Left colon (tissue), 2 donors: ENCODE data around the gene TCF4. TPM values are rescaled to one million over a fixed set of nuclear protein-coding genes. Genes with fewer than 3 reads are reported as not detected.

ENCODE experiments used
- ATAC-seq: fragments of 200-7000 bp; cut with Tn5 transposase; one replicate; pipeline ENCODE4 v1.9.1; 2020; ENCODE audit warnings: mild to moderate bottlenecking, moderate library complexity
- DNase-seq, 2 donors: peaks; one replicate each; pipeline ENCODE4 v3.0.0-alpha.2; 2020
- intact Hi-C, 2 donors: fragments of 100-400 bp; cut with DNase I in 1 of 2; cut with micrococcal nuclease in 1 of 2; formaldehyde crosslinking; loops; one replicate each; pipeline versions ENCODE4 v1.11.2 to v1.14.0; 2022; cut with DNase I, micrococcal nuclease
- total RNA-seq, 2 donors: library from RNA; stranded (reverse); fragmentation: NEBNext Ultra II Directional; extraction: Animal tissue kit (Norgen Biotek cat#: 25700); gene quantifications; one replicate each; pipeline ENCODE4 v1.2.1, GENCODE V29; 2021
- donor health status: DM: no; HTN: no; CAD: no.
- donor health status: DM: yes; HTN: yes; CAD: no.

TCF4 gene
- total RNA-seq, 2 donors from 2014 or later = 12.3 to 30.4 TPM

DNA sequence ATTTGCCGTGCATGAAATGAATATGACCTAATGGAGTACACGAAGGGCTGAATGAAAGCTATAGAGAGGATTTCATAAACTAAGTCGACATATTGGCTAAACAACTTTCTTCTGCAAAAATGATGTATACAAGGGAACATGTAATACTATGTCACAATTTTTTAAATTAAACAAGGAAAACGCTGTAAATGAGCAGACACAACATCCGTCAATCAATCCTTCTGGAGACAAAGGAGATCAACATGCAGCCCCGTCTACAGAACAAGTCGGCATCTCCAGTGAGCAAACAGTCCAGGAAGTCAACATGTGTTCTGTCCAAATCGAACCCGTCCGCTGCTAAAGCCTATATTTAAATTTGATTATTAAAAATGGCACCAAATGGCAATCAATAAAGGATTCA, 180.8 kb downstream of the TCF4 start:
- ATAC-seq (no peak), DNase-seq (no peak)
- intact Hi-C loops = loop anchor here in 1 of 2 donors (10.0 kb wide), 1 partner anchor 162 kb away; no protein-coding TSS in a partner anchor

DNA sequence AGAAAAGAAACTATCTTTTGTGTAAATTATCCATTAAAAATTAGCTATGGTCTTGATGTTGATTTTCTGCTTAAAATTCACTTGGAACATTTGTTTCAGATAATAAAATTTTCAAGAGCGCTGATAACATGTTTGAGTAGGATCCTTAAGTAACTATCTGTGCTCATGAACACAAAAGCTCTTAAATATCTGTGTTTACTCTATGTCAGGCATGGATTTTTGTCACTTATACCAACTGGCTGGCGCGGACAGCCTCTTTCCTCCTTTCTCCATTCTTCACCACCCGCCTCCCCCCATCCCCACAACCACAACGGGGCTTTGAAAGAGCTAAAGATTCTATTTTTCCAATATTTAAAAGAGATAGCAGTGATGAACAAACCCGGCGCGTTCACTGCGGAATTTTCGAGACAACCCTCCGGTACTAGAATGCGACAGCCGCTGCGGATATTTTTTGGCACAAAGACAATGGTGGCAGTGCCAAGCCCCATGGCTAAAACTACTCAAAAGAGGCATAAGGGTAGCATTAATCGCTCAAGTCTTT, 181.5 kb downstream of the TCF4 start:
- no peak for ATAC-seq
- DNase-seq = no peak
- intact Hi-C loops = loop anchor here in 1 of 2 donors (10.0 kb wide), 1 partner anchor 162 kb away; no protein-coding TSS in a partner anchor

DNA sequence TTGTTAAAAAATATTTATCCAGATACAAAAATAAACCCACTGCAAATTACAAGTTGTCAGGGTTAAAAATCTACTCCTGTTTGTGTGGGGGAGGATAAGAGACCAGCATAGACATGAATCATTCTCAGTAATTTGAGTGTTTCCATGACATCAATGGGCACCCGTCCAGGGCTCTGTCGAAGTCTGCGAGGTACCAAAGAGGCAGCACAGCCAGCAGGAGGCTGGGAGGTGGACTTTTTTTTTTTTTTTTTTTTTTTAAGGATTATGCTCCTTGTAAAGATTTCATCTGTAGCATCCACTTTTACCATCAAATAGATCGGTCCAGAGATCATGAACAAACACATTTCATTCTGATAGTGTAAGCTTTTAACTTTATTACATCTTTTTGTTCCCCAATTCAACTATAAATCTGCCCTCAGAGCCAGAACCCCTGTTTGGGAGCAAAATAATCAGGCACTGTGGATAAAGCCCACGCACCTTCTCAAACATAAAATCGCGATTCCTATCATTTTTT, 182.0 kb downstream of the TCF4 start:
- ATAC-seq = no peak
- intact Hi-C loops = loop anchor here in 1 of 2 donors (10.0 kb wide), 1 partner anchor 161 kb away; no protein-coding TSS in a partner anchor

GRCh38 chr18:55405475-55405874, 182.5 kb downstream of the TCF4 start:
- DNase-seq (no peak), ATAC-seq (no peak)
- intact Hi-C loops = loop anchor here in 1 of 2 donors (10.0 kb wide), 1 partner anchor 161 kb away; no protein-coding TSS in a partner anchor

More for the DNA sequence above, 182.0 kb downstream of the TCF4 start:
- peak; percentile 37 to 43 for DNase-seq

DNA sequence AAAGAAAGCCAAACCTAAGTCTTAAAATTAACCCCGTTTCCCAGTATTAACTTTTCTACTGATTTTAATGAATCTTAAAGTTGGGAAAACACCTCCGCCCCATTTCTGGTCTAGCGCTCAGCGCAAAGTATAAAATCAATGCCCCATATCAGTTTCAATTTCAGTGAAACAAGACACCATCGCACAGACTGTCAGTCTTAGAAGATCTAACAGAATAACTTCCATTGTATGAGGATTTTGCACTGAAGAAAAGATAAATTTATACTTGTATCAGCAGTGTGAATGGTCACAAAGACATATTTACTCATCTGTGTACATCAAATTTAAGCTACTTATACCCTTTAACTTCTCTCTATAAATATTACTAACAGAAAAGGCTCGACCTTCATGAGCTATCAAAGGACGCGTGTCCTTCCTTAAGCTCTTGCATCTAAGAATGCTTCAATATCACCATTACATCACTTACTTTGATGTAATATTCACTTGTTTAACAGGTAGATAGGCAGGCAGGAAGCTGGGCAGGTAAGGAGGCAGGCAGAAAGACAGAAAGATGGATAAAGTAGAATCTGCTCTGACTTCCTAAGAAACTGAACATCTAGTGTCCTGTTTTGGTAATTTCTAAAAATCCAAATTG, 183.0 kb downstream of the TCF4 start:
- ATAC-seq (no peak), DNase-seq (no peak)
- intact Hi-C loops = loop anchor here in 1 of 2 donors (5.0 to 10.0 kb wide), 2 partner anchors 83 to 160 kb away; no protein-coding TSS in a partner anchor

GRCh38 chr18:55404136-55404830, 183.7 kb downstream of the TCF4 start:
- intact Hi-C loops = loop anchor here in 1 of 2 donors (5.0 to 10.0 kb wide), 2 partner anchors 82 to 159 kb away; no protein-coding TSS in a partner anchor
- DNase-seq = no peak
- no peak for ATAC-seq

DNA sequence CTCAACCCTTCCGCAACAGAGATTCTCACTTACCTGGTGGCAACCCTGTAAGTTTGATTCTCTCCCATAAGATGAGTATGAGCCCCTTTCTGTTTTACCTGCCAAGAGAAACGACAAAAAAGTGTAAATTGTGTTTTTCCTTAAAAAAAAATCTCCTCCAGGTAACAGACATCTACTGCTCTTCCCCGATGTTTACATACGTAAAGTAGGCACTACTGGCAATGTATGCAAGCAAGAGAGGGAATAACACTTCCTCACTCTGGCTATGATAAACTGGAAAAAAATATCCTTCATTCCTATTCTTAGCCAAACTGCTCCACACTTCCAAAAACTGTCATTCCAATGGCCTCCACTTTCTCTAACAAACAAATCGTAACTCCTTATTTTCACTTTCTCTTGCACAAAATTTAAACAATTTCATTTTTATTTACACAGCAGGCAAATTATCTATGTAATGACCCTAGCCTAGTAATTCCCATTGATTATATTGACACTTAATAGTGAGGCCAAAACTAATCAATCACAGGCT, 184.5 kb downstream of the TCF4 start:
- DNase-seq (no peak), ATAC-seq (no peak)
- intact Hi-C loops = loop anchor here in 1 of 2 donors (5.0 to 10.0 kb wide), 2 partner anchors 81 to 159 kb away; no protein-coding TSS in a partner anchor

DNA sequence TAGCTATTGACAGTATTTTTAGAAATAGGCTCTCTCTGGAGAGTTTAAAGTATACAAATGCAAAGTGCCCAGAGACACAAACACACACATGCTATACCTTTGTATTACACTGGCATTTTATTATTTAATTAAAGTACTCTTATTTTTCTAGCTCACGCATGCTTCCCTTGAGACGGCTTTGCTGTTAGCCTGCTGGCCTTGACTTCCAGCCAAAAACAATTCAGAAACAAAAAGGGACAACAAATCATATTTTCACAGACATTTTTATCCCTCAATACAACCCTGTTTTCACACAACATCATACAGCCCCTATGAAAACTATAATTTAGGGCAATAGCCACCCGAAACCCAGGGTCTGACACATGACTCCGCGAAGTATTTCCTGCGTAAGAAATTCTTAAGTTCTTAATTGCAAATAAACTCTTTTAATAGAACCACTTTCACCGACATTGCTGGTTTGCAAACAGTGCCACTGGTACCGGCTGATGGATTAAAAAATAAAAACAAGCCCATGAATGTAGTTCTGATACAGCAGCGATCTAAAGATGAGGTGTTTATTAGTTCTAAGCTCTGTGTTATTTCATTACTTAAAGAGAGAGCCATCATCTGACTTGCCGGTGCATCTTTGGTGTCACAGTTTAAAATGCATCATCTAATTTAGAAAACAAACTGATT, 185.1 kb downstream of the TCF4 start:
- DNase-seq (no peak), ATAC-seq (no peak)
- intact Hi-C loops = loop anchor here in 1 of 2 donors (5.0 to 10.0 kb wide), 2 partner anchors 81 to 158 kb away; no protein-coding TSS in a partner anchor

GRCh38 chr18:55401638-55402191, 186.3 kb downstream of the TCF4 start:
- ATAC-seq (no peak), DNase-seq (no peak)
- intact Hi-C loops = loop anchor here in 1 of 2 donors (5.0 to 10.0 kb wide), 2 partner anchors 79 to 157 kb away; no protein-coding TSS in a partner anchor

GRCh38 chr18:55400590-55401541, 187.1 kb downstream of the TCF4 start:
- DNase-seq = no peak
- no peak for ATAC-seq
- intact Hi-C loops = loop anchor here in 1 of 2 donors (5.0 to 10.0 kb wide), 2 partner anchors 79 to 156 kb away; no protein-coding TSS in a partner anchor

DNA sequence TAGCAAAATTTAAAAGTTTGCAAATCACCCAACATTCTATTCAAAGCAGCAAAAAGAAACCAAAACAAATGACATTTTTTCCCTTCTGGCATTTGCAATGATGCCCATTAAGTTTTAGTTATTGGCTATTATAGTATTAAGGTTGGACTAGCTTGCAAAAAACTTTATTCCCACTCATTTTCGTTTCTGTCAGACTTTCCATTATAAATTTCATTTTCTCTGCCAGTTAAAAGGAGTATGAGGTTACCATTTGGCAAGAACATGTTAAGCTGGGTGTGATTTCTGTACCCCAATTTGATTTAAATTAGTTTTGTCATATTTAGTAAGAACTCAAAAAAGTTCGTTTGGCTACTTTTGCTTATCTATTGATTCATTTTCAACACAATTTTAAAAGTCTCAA, 187.9 kb downstream of the TCF4 start:
- ATAC-seq (no peak), DNase-seq (no peak)
- intact Hi-C loops = loop anchor here in 1 of 2 donors (5.0 to 10.0 kb wide), 2 partner anchors 78 to 155 kb away; no protein-coding TSS in a partner anchor

- ATAC-seq (no peak), DNase-seq (no peak)
- intact Hi-C loops = no loop called here
These were observed 189.1 kb downstream of the TCF4 start for GRCh38 chr18:55398858-55399257.

- ATAC-seq (no peak), DNase-seq (no peak)
- intact Hi-C loops = no loop called here
These were observed 191.0 kb downstream of the TCF4 start for GRCh38 chr18:55396979-55397378.

DNA sequence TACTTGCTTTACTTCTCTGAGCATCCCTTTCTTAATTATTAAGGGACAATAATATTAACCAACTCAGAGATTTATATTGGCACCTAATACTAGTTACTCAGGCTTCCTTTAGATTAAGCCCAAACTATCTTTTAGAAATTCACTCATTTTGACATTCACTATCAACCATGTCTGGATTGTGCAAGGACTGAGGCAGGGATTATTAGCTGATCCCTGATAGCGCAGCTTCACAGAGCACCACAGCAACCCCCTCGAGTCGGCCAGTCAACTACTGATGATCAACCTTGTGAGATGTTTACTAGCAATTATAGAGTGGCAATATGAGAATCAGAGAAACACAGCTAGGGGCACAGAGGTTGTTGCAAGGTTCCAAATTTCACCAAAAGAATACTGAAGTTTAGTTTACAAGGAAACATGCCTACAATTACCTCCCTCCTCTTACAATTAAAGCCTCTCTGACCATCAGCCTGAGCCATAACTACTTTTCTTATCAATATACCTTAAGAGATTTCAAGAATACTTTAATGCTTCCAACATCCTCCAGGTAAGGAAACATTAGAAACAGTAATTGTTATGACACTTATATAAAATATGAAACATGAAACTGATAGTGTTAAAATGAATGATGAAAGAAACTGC, 191.6 kb downstream of the TCF4 start:
- intact Hi-C loops = no loop called here
- ATAC-seq = no peak
- DNase-seq = no peak

GRCh38 chr18:55395799-55396198, 192.2 kb downstream of the TCF4 start:
- ATAC-seq (no peak), DNase-seq (no peak)
- intact Hi-C loops = no loop called here

- intact Hi-C loops = no loop called here
- no peak for ATAC-seq
- no peak for DNase-seq
These were observed 197.1 kb downstream of the TCF4 start for GRCh38 chr18:55390898-55391297.
